B cell (primary cell): Measurements from ENCODE around the gene A1BG. TPM values are rescaled to one million over a fixed set of nuclear protein-coding genes. Genes with fewer than 3 reads are reported as not detected.

ENCODE experiments used
- ATAC-seq: fragments of 200-7000 bp; cut with Tn5 transposase; one replicate; pipeline ENCODE4 v1.10.0; 2021; ENCODE audit warnings: low read depth, mild to moderate bottlenecking, moderate number of reproducible peaks, moderate library complexity
- CTCF ChIA-PET: fragments of 350-600 bp; sonication (Branson Sonifier 250); formaldehyde crosslinking; loops from one replicate; lab custom pipeline; 2021; ENCODE audit warnings: antibody characterized with exemption, inconsistent platforms; lab: Charles Lee
- POLR2A ChIA-PET: fragments of 350-600 bp; sonication (Branson Sonifier 250); formaldehyde crosslinking; loops from one replicate; lab custom pipeline; 2021; ENCODE audit warnings: antibody characterized with exemption; lab: Charles Lee
- DNase-seq: peaks from one replicate; pipeline ENCODE4 v3.0.0; 2013
- H2AFZ ChIP-seq: 2 replicates; pipeline ENCODE4 v1.6.1; 2012; ENCODE audit warnings: mild to moderate bottlenecking, low read depth, low read length; ENCODE audit not compliant: insufficient read depth, poor library complexity, severe bottlenecking
- H3K27ac ChIP-seq, 2 donors: 1 replicate in 1 of 2; 2 replicates in 1 of 2; pipeline ENCODE4 v1.5.1; 2012 to 2013; ENCODE audit warnings: low read length in 2 of 2, mild to moderate bottlenecking in 2 of 2, moderate library complexity in 1 of 2
- H3K27me3 ChIP-seq, 4 experiments: fragments of 200-600 bp in 1 of 4; sonication (generic) in 1 of 4; replicated peaks in 1 of 4; 1 replicate in 2 of 4; 2 replicates in 2 of 4; pipeline versions ENCODE4 v1.6.1 to v1.7.0; 2013 to 2016; ENCODE audit warnings: low read length in 3 of 4, mild to moderate bottlenecking in 2 of 4, mixed read lengths in 1 of 4, moderate library complexity in 1 of 4; ENCODE audit not compliant: insufficient read depth in 4 of 4, control insufficient read depth in 3 of 4; ENCODE audit errors: control extremely low read depth in 1 of 4
- H3K36me3 ChIP-seq, 2 experiments: replicated peaks in 1 of 2; 1 replicate in 1 of 2; 2 replicates in 1 of 2; pipeline versions ENCODE4 v1.6.1 to v1.7.1; 2013; ENCODE audit warnings: low read length in 1 of 2; ENCODE audit not compliant: insufficient read depth in 2 of 2, control insufficient read depth in 1 of 2; ENCODE audit errors: control extremely low read depth in 1 of 2, extremely low read depth in 1 of 2
- H3K4me1 ChIP-seq, 2 donors: fragments of 200-600 bp in 1 of 2; sonication (generic) in 1 of 2; 1 replicate in 1 of 2; 2 replicates in 1 of 2; pipeline versions ENCODE4 v1.5.1 to v1.6.1; 2013 to 2017; ENCODE audit warnings: low read length in 2 of 2; ENCODE audit not compliant: control insufficient read depth in 2 of 2, insufficient read depth in 2 of 2
- H3K4me2 ChIP-seq: replicated peaks from 2 replicates; pipeline ENCODE3; 2012; ENCODE audit warnings: mild to moderate bottlenecking, low read depth, low read length; ENCODE audit not compliant: poor library complexity, severe bottlenecking
- H3K4me3 ChIP-seq, 5 experiments: fragments of 200-600 bp in 1 of 5; sonication (generic) in 1 of 5; 1 replicate in 3 of 5; 2 replicates in 2 of 5; pipeline versions ENCODE4 v1.5.1 to v1.7.0; 2011 to 2016; ENCODE audit warnings: low read length in 4 of 5, mild to moderate bottlenecking in 4 of 5, low read depth in 2 of 5, control low read depth in 1 of 5, moderate library complexity in 1 of 5; ENCODE audit not compliant: insufficient read depth in 1 of 5; ENCODE audit errors: control extremely low read depth in 1 of 5, extremely low read depth in 1 of 5
- H3K79me2 ChIP-seq: fragments of 200-600 bp; sonication (generic); one replicate; pipeline ENCODE4 v1.6.0; 2016; ENCODE audit warnings: low read length; ENCODE audit not compliant: control insufficient read depth, insufficient read depth
- H3K9ac ChIP-seq: fragments of 200-600 bp; sonication (generic); 2 replicates; pipeline ENCODE4 v1.6.1; 2017; ENCODE audit warnings: mild to moderate bottlenecking, low read length, moderate library complexity
- H3K9me3 ChIP-seq, 3 donors: one replicate each; pipeline versions ENCODE4 v1.6.1 to v1.7.1; 2013; ENCODE audit warnings: low read length in 2 of 3; ENCODE audit not compliant: control insufficient read depth in 2 of 3, insufficient read depth in 1 of 3; ENCODE audit errors: control extremely low read depth in 1 of 3
- H4K20me1 ChIP-seq: 2 replicates; pipeline ENCODE4 v1.6.0; 2012; ENCODE audit warnings: mild to moderate bottlenecking, low read length; ENCODE audit not compliant: insufficient read depth, control insufficient read depth, poor library complexity, severe bottlenecking
- H3K27ac Mint-ChIP-seq: one replicate; pipeline ENCODE4 v1.8.0; 2021; ENCODE audit warnings: mixed read lengths
- H3K27me3 Mint-ChIP-seq: one replicate; pipeline ENCODE4 v1.8.0; 2021; ENCODE audit warnings: mixed read lengths
- H3K4me1 Mint-ChIP-seq: one replicate; pipeline ENCODE4 v1.8.0; 2021; ENCODE audit warnings: mixed read lengths
- H3K4me3 Mint-ChIP-seq: one replicate; pipeline ENCODE4 v1.8.0; 2021; ENCODE audit warnings: mixed read lengths
- H3K9me3 Mint-ChIP-seq: one replicate; pipeline ENCODE4 v1.8.0; 2022; ENCODE audit warnings: mixed read lengths; ENCODE audit not compliant: insufficient read depth
- EZH2 ChIP-seq: IDR thresholded peaks from 2 replicates; pipeline ENCODE4 v1.6.1; 2012; ENCODE audit warnings: borderline replicate concordance, low read depth, mild to moderate bottlenecking, moderate library complexity, low read length; ENCODE audit not compliant: insufficient read depth, poor library complexity, severe bottlenecking
- WGBS: methylation state at CpG from one replicate; pipeline ENCODE4 v1.1.5; 2013; ENCODE audit warnings: missing lambda C conversion rate; ENCODE audit not compliant: insufficient coverage; 5-methylcytosine and 5-hydroxymethylcytosine counted together
- intact Hi-C: fragments of 100-400 bp; cut with micrococcal nuclease; formaldehyde crosslinking; loops from one replicate; pipeline ENCODE4 v1.10.0; 2022
- polyA plus RNA-seq: library from polyadenylated mRNA; depleted of rRNA; stranded (reverse); fragments of >200 nt; gene quantifications from 2 replicates; pipeline ENCODE4 v1.2.3, GENCODE V29; 2012
- total RNA-seq, 2 donors: library from RNA; stranded (reverse); fragments of 120-200 nt in 1 of 2; gene quantifications; 1 replicate in 1 of 2; 2 replicates in 1 of 2; pipeline versions ENCODE4 v1.2.3 to v1.2.4, GENCODE V29; 2013 to 2022
- TF ChIP-seq, protein P1 (sequence below): fragments of 200-600 bp; IDR thresholded peaks from one replicate; pipeline ENCODE4 v1.8.0; 2022; ENCODE audit warnings: antibody characterized with exemption, mild to moderate bottlenecking

The A1BG gene
- total and polyA plus RNA-seq, 2 donors (not counting 1 experiment from before 2014, with no cell fraction given), result 18.4 to 52.6 TPM

DNA sequence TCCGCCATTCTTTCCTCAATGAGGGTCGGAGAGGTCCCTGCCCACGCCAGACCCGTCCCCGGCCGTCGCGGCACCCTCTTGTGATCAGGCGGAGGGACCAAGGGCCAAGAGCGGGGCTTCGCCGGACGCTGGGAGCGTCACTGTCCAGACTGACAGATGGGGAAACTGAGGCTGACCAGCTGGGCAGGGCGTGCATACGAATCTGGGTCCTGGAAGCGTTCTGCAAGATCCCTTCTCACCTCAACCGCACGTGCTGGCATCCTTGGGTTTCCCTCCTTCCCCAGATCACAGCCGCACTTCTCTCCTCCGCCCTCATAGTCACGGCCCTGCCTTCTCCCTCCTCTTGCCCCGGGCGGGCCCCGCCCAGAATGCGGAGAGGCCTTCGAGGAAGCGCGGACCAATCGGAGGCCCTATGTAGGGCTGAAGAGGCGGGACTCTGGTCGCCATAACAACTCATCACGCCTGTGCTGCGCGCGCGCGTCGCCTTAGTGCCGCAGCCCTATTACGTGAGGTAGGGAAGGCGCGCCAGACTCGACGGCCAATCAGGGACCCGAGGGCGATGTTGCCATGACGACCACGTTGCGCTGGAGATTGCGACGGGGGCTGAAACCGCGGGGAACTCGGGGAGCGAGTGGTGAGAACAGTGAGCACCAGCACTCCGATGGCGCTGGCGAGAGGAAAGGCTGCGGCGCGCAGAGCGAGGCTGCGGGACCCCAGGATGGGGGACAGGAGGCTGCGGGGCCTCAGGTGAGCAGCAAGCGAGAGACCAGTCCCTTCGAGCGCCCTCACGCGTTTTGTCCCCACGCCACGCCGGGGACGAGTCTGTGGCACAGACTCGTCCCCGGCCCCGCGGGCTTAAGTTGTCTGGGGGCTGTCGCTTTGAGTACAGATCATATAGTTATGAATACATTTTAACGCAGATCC lies 47.9 kb upstream of the A1BG start:
- 6% methylated on average over 66 of the region's 80 CpGs for WGBS

More for the DNA sequence above, 47.9 kb upstream of the A1BG start:
- peak overlapping the region; percentile 91 for H3K27ac Mint-ChIP-seq
- H3K9me3 Mint-ChIP-seq, result no peaks in the 10 kb centered on the region
- Histone ChIP-seq H3K27ac (peak overlapping the region; percentile 62 to 87), H3K4me2 (peak overlapping the region; percentile 99), H3K79me2 (peaks cover 2% of the 10 kb centered on the region), H3K27me3 (peaks cover 0 to 19% (median 7%) of the 10 kb centered on the region in 4 experiments), H2AFZ (peak overlapping the region; percentile 84), H3K9ac (peak overlapping the region; percentile 70), H3K36me3 (no peaks in the 10 kb centered on the region), H3K9me3 (peaks cover 0 to 7% (median 0%) of the 10 kb centered on the region in 3 donors), H3K4me3 (peak overlapping the region; percentile 32 to 69 (median 64)), H4K20me1 (no peaks in the 10 kb centered on the region), H3K4me1 (peaks cover 7 to 15% of the 10 kb centered on the region in 2 donors)
- TF ChIP-seq, protein P1, sequence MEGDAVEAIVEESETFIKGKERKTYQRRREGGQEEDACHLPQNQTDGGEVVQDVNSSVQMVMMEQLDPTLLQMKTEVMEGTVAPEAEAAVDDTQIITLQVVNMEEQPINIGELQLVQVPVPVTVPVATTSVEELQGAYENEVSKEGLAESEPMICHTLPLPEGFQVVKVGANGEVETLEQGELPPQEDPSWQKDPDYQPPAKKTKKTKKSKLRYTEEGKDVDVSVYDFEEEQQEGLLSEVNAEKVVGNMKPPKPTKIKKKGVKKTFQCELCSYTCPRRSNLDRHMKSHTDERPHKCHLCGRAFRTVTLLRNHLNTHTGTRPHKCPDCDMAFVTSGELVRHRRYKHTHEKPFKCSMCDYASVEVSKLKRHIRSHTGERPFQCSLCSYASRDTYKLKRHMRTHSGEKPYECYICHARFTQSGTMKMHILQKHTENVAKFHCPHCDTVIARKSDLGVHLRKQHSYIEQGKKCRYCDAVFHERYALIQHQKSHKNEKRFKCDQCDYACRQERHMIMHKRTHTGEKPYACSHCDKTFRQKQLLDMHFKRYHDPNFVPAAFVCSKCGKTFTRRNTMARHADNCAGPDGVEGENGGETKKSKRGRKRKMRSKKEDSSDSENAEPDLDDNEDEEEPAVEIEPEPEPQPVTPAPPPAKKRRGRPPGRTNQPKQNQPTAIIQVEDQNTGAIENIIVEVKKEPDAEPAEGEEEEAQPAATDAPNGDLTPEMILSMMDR, result no peak
- TF ChIP-seq EZH2, result no peak
- ATAC-seq, result peak; percentile 97
- ChIA-PET POLR2A (interaction anchor here (0.7 kb wide), 1 partner anchor 8 kb away, joined by 3 read pairs; the partner anchor contains the start of gene ZNF584), CTCF (no interaction called here)
- H3K4me3 Mint-ChIP-seq, result peak overlapping the region; percentile 89
- H3K27me3 Mint-ChIP-seq, result peaks cover 3% of the 10 kb centered on the region
- DNase-seq, result peak; percentile 100
- intact Hi-C loops, result loop anchor here (1.0 to 2.0 kb wide), 10 partner anchors 14 to 218 kb away; partner anchors contain the start of genes ERVK3-1, MZF1, RPS5 and ZNF132
- H3K4me1 Mint-ChIP-seq, result peaks cover 7% of the 10 kb centered on the region
